Karpas-422 (cell line): ENCODE data around the gene OPA1. TPM values are rescaled to one million over a fixed set of nuclear protein-coding genes. Genes with fewer than 3 reads are reported as not detected.

Experiments used
- DNase-seq: peaks from one replicate; pipeline ENCODE4 v3.0.0-alpha.2; 2015
- H2AFZ ChIP-seq: fragments of 200-600 bp; sonication (generic); 2 replicates; pipeline ENCODE4 v1.6.1; 2014; ENCODE audit warnings: antibody characterized with exemption, low read length, mixed read lengths
- H3K27ac ChIP-seq: fragments of 200-600 bp; sonication (generic); 2 replicates; pipeline ENCODE4 v1.5.1; 2014; ENCODE audit warnings: mild to moderate bottlenecking, low read length, moderate library complexity
- H3K27me3 ChIP-seq: fragments of 200-600 bp; sonication (generic); 2 replicates; pipeline ENCODE4 v1.6.1; 2014; ENCODE audit warnings: low read length, mixed read lengths
- H3K36me3 ChIP-seq: fragments of 200-600 bp; sonication (generic); 2 replicates; pipeline ENCODE4 v1.6.1; 2014; ENCODE audit warnings: low read length, mixed read lengths; ENCODE audit not compliant: insufficient read depth
- H3K4me1 ChIP-seq: fragments of 200-600 bp; sonication (generic); 2 replicates; pipeline ENCODE4 v1.6.1; 2014; ENCODE audit warnings: mild to moderate bottlenecking, low read length, mixed read lengths
- H3K4me2 ChIP-seq: fragments of 200-600 bp; sonication (generic); 2 replicates; pipeline ENCODE4 v1.6.1; 2014; ENCODE audit warnings: low read length, low read depth, mild to moderate bottlenecking; ENCODE audit not compliant: poor library complexity, severe bottlenecking
- H3K4me3 ChIP-seq: fragments of 200-600 bp; sonication (generic); 2 replicates; pipeline ENCODE4 v1.5.1; 2014; ENCODE audit warnings: mild to moderate bottlenecking, antibody characterized with exemption, low read length, mixed read lengths
- H3K79me2 ChIP-seq: fragments of 200-600 bp; sonication (generic); 2 replicates; pipeline ENCODE4 v1.6.1; 2014; ENCODE audit warnings: mild to moderate bottlenecking, low read length, mixed read lengths
- H3K9ac ChIP-seq: fragments of 200-600 bp; sonication (generic); 2 replicates; pipeline ENCODE4 v1.6.0; 2014; ENCODE audit warnings: low read length
- H3K9me2 ChIP-seq: fragments of 200-600 bp; sonication (generic), shearing (Covaris generic); replicated peaks from 2 replicates; pipeline ENCODE4 v1.6.0; 2014; ENCODE audit warnings: mild to moderate bottlenecking, low read length, moderate library complexity; ENCODE audit not compliant: insufficient read depth
- H3K9me3 ChIP-seq: fragments of 300-700, 200-600 bp; sonication (generic); 2 replicates; pipeline ENCODE4 v1.6.1; 2014; ENCODE audit warnings: low read length, mixed read lengths
- H4K20me1 ChIP-seq: fragments of 200-600 bp; sonication (generic); 2 replicates; pipeline ENCODE4 v1.6.1; 2014; ENCODE audit warnings: mild to moderate bottlenecking, antibody characterized with exemption, low read length, low read depth; ENCODE audit not compliant: insufficient read depth
- total RNA-seq: library from RNA; depleted of rRNA; stranded (reverse); fragments of >200 nt; shearing (Covaris generic); gene quantifications from 2 replicates; pipeline ENCODE4 v1.2.3, GENCODE V29; 2014; ENCODE audit warnings: low replicate concordance

The OPA1 gene
- total RNA-seq, 1 experiment from 2014 or later: 127 TPM

GRCh38 chr3:193680220-193680619 lies 87.2 kb downstream of the OPA1 start:
- Histone ChIP-seq H4K20me1 (no peaks in the 10 kb centered on the region), H3K4me1 (no peaks in the 10 kb centered on the region), H3K9me3 (no peaks in the 10 kb centered on the region), H2AFZ (no peak overlapping the region), H3K4me3 (no peak overlapping the region), H3K9ac (no peak overlapping the region), H3K27me3 (no peaks in the 10 kb centered on the region), H3K4me2 (no peak overlapping the region), H3K79me2 (peaks cover 11% of the 10 kb centered on the region; the same call in 1 of the 2 replicates), H3K9me2 (no peaks in the 10 kb centered on the region), H3K36me3 (peaks cover 25% of the 10 kb centered on the region; the same call in 1 of the 2 replicates), H3K27ac (no peak overlapping the region)
- no peak for DNase-seq

DNA sequence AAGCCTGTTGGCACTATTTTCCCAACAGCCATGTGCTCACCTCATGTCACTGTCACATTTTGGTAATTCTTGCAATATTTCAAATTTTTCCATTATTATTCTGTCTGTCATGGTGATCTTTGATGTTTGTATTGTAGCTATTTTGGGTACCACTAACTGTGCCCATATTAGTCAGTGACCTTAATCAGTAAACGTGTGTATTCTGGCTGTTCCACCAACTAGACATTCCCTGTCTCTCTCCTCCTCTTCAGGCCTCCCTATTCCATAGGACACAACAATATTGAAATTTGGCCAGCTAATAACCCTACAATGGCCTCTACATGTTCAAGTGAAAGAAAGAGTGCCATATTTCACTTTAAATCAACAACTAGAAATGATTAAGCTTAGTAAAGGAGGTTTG lies 88.6 kb downstream of the OPA1 start:
- no peak overlapping the region for H2AFZ ChIP-seq
- no peaks in the 10 kb centered on the region for H3K27me3 ChIP-seq

DNA sequence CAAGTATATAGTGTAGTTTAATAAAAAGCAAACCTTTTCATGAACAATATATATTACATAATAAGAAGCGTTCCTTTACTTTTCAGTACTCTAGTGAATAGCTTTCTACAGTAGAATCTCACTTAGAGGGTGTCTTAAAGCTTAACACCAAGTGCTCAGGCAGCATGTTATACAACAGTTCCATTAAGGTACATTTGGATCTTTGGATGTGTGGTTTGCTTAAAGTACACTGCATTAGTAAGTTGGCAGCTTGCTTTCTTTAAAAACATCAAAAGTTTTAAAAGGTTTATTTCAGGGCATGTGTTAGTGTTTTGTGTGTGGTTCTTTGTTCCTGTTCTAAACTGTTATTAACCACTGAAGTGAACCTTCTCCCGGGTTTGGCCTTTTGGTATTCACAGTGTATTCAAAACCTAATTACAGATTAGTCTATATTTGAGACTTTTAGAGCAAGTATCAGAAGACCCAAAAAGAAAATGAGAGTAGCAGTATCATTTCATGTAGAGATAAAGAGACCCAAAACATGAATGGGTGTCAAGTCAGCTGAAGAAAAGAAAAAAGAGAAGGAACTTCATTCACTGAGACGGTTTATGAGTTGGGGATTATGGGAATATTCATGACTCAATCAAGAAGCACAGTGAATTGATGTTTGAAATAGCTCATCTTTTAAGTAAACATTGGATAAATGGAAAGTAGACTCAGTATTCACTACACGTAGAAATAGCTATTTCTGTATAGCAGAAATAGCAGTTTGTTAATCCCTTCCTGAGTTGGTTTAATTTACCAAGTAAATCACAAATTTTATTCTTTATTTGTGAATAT lies 93.9 kb downstream of the OPA1 start:
- Histone ChIP-seq H3K36me3 (peaks cover 2% of the 10 kb centered on the region; the same call in 1 of the 2 replicates), H3K4me1 (peaks cover 10% of the 10 kb centered on the region), H3K79me2 (peaks cover 12% of the 10 kb centered on the region; the same call in 1 of the 2 replicates), H4K20me1 (no peaks in the 10 kb centered on the region), H3K4me3 (no peak overlapping the region), H3K9ac (no peak overlapping the region), H3K9me2 (no peaks in the 10 kb centered on the region), H3K4me2 (no peak overlapping the region), H2AFZ (no peak overlapping the region), H3K27ac (no peak overlapping the region), H3K9me3 (no peaks in the 10 kb centered on the region), H3K27me3 (no peaks in the 10 kb centered on the region)
- DNase-seq: no peak

More for the DNA sequence above, 88.6 kb downstream of the OPA1 start:
- Histone ChIP-seq H3K27ac (no peak overlapping the region), H3K36me3 (peaks cover 13% of the 10 kb centered on the region; the same call in 1 of the 2 replicates), H3K9ac (no peak overlapping the region), H4K20me1 (no peaks in the 10 kb centered on the region), H3K9me3 (no peaks in the 10 kb centered on the region), H3K79me2 (peaks cover 11% of the 10 kb centered on the region; the same call in 1 of the 2 replicates), H3K9me2 (no peaks in the 10 kb centered on the region), H3K4me3 (no peak overlapping the region), H3K4me2 (no peak overlapping the region), H3K4me1 (no peaks in the 10 kb centered on the region)
- DNase-seq: no peak

- no peak overlapping the region for H3K4me3 ChIP-seq
- H3K27me3 ChIP-seq: no peaks in the 10 kb centered on the region
Measured at GRCh38 chr3:193688834-193689714, 96.1 kb downstream of the OPA1 start.

GRCh38 chr3:193693774-193694173 lies 100.8 kb downstream of the OPA1 start:
- Histone ChIP-seq H3K9me2 (no peaks in the 10 kb centered on the region), H3K36me3 (peaks cover 17% of the 10 kb centered on the region; the same call in 1 of the 2 replicates), H3K79me2 (no peaks in the 10 kb centered on the region), H3K4me3 (no peak overlapping the region), H2AFZ (no peak overlapping the region), H3K27me3 (no peaks in the 10 kb centered on the region), H4K20me1 (no peaks in the 10 kb centered on the region), H3K4me1 (peaks cover 33% of the 10 kb centered on the region), H3K4me2 (peak overlapping the region; percentile 43), H3K9me3 (no peaks in the 10 kb centered on the region), H3K27ac (peak overlapping the region; percentile 65), H3K9ac (no peak overlapping the region)
- peak; percentile 84 for DNase-seq

More at GRCh38 chr3:193688834-193689714, 96.1 kb downstream of the OPA1 start:
- Histone ChIP-seq H3K4me1 (peaks cover 32% of the 10 kb centered on the region), H3K79me2 (peaks cover 12% of the 10 kb centered on the region; the same call in 1 of the 2 replicates), H3K9me2 (no peaks in the 10 kb centered on the region), H3K27ac (no peak overlapping the region), H3K4me2 (no peak overlapping the region), H2AFZ (no peak overlapping the region), H3K9ac (no peak overlapping the region), H4K20me1 (no peaks in the 10 kb centered on the region), H3K9me3 (no peaks in the 10 kb centered on the region), H3K36me3 (peaks cover 2% of the 10 kb centered on the region; the same call in 1 of the 2 replicates)
- DNase-seq: no peak

- Histone ChIP-seq H3K27ac (no peak overlapping the region), H2AFZ (no peak overlapping the region), H3K4me1 (peaks cover 11% of the 10 kb centered on the region), H3K27me3 (no peaks in the 10 kb centered on the region), H3K9ac (no peak overlapping the region), H3K36me3 (0 out of 2 replicates have a peak, but pooled peaks cover 5% of the 10 kb centered on the region), H3K4me3 (no peak overlapping the region), H4K20me1 (no peaks in the 10 kb centered on the region), H3K9me2 (no peaks in the 10 kb centered on the region), H3K9me3 (no peaks in the 10 kb centered on the region), H3K4me2 (no peak overlapping the region), H3K79me2 (no peaks in the 10 kb centered on the region)
- DNase-seq: no peak
Measured at GRCh38 chr3:193701953-193702635, 109.1 kb downstream of the OPA1 start.

GRCh38 chr3:193702967-193703366 lies 110.0 kb downstream of the OPA1 start:
- no peak overlapping the region for H3K4me3 ChIP-seq
- H3K27ac ChIP-seq: no peak overlapping the region
- no peaks in the 10 kb centered on the region for H3K9me2 ChIP-seq
- H3K9me3 ChIP-seq: no peaks in the 10 kb centered on the region
- peaks cover 11% of the 10 kb centered on the region for H3K4me1 ChIP-seq
- no peaks in the 10 kb centered on the region for H3K27me3 ChIP-seq
- no peak overlapping the region for H3K4me2 ChIP-seq
- DNase-seq: no peak
- H3K36me3 ChIP-seq: 0 out of 2 replicates have a peak, but pooled peaks cover 5% of the 10 kb centered on the region
- H3K79me2 ChIP-seq: no peaks in the 10 kb centered on the region
- H4K20me1 ChIP-seq: no peaks in the 10 kb centered on the region
- H3K9ac ChIP-seq: no peak overlapping the region
- no peak overlapping the region for H2AFZ ChIP-seq
